SK-N-MC (cell line): Measurements from ENCODE around the gene NPY1R.

Experiments used
- EZH2 ChIP-seq: fragments of 200-600 bp; sonication (generic); IDR thresholded peaks from one replicate; pipeline ENCODE4 v1.6.1; 2017; ENCODE audit warnings: antibody characterized with exemption
- FOXP2 ChIP-seq: optimal IDR thresholded peaks from 2 replicates; pipeline ENCODE3; 2011; ENCODE audit warnings: mild to moderate bottlenecking, moderate library complexity; ENCODE audit not compliant: insufficient read depth; ENCODE audit errors: extremely low read length, control extremely low read depth

DNA sequence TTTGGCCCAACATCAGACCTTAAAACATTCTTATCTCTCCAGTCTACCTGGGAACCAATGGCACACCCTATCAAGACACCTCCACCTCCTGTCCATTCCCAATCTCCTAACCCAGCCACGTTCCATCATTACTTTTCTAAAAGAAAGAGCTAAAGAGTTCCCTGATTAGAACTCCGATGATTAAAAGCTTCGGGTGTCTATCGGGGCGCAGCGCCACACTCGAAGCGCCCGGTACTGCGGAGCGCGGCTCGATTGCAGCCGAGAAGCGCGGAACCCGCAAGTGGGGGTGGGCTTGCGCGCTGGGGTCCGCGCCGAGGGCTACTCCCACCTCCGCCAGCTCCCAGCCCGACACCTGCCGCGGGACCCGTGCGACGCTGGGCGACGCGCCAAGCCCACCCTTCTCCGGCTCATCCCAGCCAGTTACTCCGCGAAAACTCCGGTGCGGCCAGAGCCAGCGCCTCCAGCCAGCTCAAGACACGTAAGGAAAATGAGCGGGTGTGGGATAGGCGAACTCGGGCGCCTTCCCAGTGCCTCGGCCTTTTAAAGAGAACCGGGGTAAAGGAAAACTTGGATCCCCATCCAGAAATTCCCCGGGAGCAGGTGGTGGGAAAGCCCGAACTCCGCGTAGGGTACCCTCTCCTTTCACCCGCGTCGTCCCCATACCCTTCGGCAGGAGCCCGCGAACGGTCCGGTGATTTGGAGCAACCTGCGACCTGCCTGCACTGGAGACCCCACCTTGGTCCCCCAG, 593 bp downstream of the NPY1R start:
- no peak for TF ChIP-seq FOXP2
- no peak for TF ChIP-seq EZH2
